Keratinocyte (primary cell): ENCODE data around the gene S100G. TPM values are rescaled to one million over a fixed set of nuclear protein-coding genes. Genes with fewer than 3 reads are reported as not detected.

Experiments
- DNase-seq: peaks from one replicate; pipeline ENCODE4 v3.0.0-alpha.2; 2011; ENCODE audit warnings: low read depth, missing footprints, low spot score
- FAIRE-seq: peaks from 2 replicates; lab custom pipeline; 2011; peaks lifted over from hg19 to GRCh38; lab: Jason Lieb, UNC
- H2AFZ ChIP-seq: 2 replicates; pipeline ENCODE4 v1.6.0; 2012; ENCODE audit warnings: low read length, control low read depth, inconsistent platforms; ENCODE audit not compliant: control insufficient read depth
- H3K27ac ChIP-seq: 2 replicates; pipeline ENCODE4 v1.5.1; 2011; ENCODE audit warnings: low read length; ENCODE audit not compliant: control insufficient read depth, insufficient read depth
- H3K27me3 ChIP-seq: 3 replicates; pipeline ENCODE4 v1.6.0; 2011; ENCODE audit warnings: low read length; ENCODE audit not compliant: control insufficient read depth, insufficient read depth; ENCODE audit errors: extremely low read depth
- H3K36me3 ChIP-seq, 2 experiments: 2 replicates in 1 of 2; 3 replicates in 1 of 2; pipeline ENCODE4 v1.5.1; 2011; ENCODE audit warnings: low read length in 2 of 2, mild to moderate bottlenecking in 1 of 2; ENCODE audit not compliant: control insufficient read depth in 2 of 2, insufficient read depth in 2 of 2; ENCODE audit errors: extremely low read depth in 1 of 2
- H3K4me1 ChIP-seq: 3 replicates; pipeline ENCODE4 v1.5.1; 2011; ENCODE audit warnings: low read length; ENCODE audit not compliant: control insufficient read depth, insufficient read depth; ENCODE audit errors: extremely low read depth
- H3K4me2 ChIP-seq: 3 replicates; pipeline ENCODE4 v1.6.0; 2011; ENCODE audit warnings: low read depth, low read length; ENCODE audit not compliant: control insufficient read depth, insufficient read depth; ENCODE audit errors: extremely low read depth
- H3K4me3 ChIP-seq, 3 experiments: fragments of 200-600 bp in 1 of 3; sonication (generic) in 1 of 3; 2 replicates in 2 of 3; 3 replicates in 1 of 3; pipeline ENCODE4 v1.5.1; 2011 to 2016; ENCODE audit warnings: low read length in 3 of 3, mild to moderate bottlenecking in 3 of 3, control low read depth in 2 of 3, inconsistent platforms in 1 of 3, low read depth in 1 of 3, mixed read lengths in 1 of 3, mixed run types in 1 of 3, moderate library complexity in 1 of 3; ENCODE audit not compliant: control insufficient read depth in 2 of 3, insufficient read depth in 2 of 3; ENCODE audit errors: extremely low read depth in 1 of 3
- H3K79me2 ChIP-seq: 2 replicates; pipeline ENCODE4 v1.6.0; 2012; ENCODE audit warnings: low read length; ENCODE audit not compliant: control insufficient read depth, insufficient read depth
- H3K9ac ChIP-seq: 3 replicates; pipeline ENCODE4 v1.6.0; 2011; ENCODE audit warnings: low read length; ENCODE audit not compliant: control insufficient read depth, insufficient read depth; ENCODE audit errors: extremely low read depth
- H3K9me1 ChIP-seq: 3 replicates; pipeline ENCODE4 v1.6.0; 2011; ENCODE audit warnings: low read length; ENCODE audit not compliant: control insufficient read depth, insufficient read depth; ENCODE audit errors: extremely low read depth
- H3K9me3 ChIP-seq: 2 replicates; pipeline ENCODE4 v1.5.1; 2012; ENCODE audit warnings: low read depth, low read length; ENCODE audit not compliant: control insufficient read depth
- H4K20me1 ChIP-seq: 3 replicates; pipeline ENCODE4 v1.6.0; 2011; ENCODE audit warnings: low read length; ENCODE audit not compliant: control insufficient read depth, insufficient read depth; ENCODE audit errors: extremely low read depth
- EZH2 ChIP-seq: IDR thresholded peaks from one replicate; pipeline ENCODE4 v1.6.1; 2012; ENCODE audit warnings: inconsistent platforms, mild to moderate bottlenecking, low read length, moderate library complexity
- dilution Hi-C: fragments of 300-500 bp; cut with MboI; formaldehyde crosslinking; loops from one replicate; pipeline ENCODE4 v1.7.0; 2020; ENCODE audit warnings: low sequenced_read_pairs; ENCODE audit not compliant: extremely low pct_ligation_motif_present
- polyA plus RNA-seq, 5 experiments: library from polyadenylated mRNA; depleted of rRNA in 3 of 5; stranded (reverse) in 3 of 5; stranded (forward) in 1 of 5; unstranded in 1 of 5; fragments of >200 nt; gene quantifications; 1 replicate in 1 of 5; 2 replicates in 3 of 5; 3 replicates in 1 of 5; pipeline versions ENCODE4 v1.2.1 to v1.2.3, GENCODE V29; 2011 to 2012; ENCODE audit warnings: missing spikeins in 2 of 5, low read depth in 1 of 5, low replicate concordance in 1 of 5
- small RNA-seq, 3 experiments: library from RNA; depleted of rRNA; stranded (forward); fragments of <200 nt; gene quantifications; one replicate each; pipeline ENCODE3, GENCODE V24; 2012; ENCODE audit warnings: low read depth in 3 of 3, low replicate concordance in 1 of 3; ENCODE audit not compliant: insufficient read length in 3 of 3
- TF ChIP-seq, protein P1 (sequence below), 3 experiments: IDR thresholded peaks in 1 of 3; conservative IDR thresholded peaks in 1 of 3; optimal IDR thresholded peaks in 1 of 3; 2 replicates in 2 of 3; 3 replicates in 1 of 3; pipeline versions ENCODE3 to v1.5.1; 2011; ENCODE audit warnings: low read length in 3 of 3, mild to moderate bottlenecking in 3 of 3, moderate library complexity in 2 of 3, control low read depth in 1 of 3, inconsistent platforms in 1 of 3; ENCODE audit not compliant: insufficient read depth in 2 of 3; ENCODE audit errors: extremely low read depth in 1 of 3

The S100G gene
- polyA plus RNA-seq, 1 donor (not counting 4 experiments of a cell fraction or from before 2014, with no cell fraction given), result not detected

DNA sequence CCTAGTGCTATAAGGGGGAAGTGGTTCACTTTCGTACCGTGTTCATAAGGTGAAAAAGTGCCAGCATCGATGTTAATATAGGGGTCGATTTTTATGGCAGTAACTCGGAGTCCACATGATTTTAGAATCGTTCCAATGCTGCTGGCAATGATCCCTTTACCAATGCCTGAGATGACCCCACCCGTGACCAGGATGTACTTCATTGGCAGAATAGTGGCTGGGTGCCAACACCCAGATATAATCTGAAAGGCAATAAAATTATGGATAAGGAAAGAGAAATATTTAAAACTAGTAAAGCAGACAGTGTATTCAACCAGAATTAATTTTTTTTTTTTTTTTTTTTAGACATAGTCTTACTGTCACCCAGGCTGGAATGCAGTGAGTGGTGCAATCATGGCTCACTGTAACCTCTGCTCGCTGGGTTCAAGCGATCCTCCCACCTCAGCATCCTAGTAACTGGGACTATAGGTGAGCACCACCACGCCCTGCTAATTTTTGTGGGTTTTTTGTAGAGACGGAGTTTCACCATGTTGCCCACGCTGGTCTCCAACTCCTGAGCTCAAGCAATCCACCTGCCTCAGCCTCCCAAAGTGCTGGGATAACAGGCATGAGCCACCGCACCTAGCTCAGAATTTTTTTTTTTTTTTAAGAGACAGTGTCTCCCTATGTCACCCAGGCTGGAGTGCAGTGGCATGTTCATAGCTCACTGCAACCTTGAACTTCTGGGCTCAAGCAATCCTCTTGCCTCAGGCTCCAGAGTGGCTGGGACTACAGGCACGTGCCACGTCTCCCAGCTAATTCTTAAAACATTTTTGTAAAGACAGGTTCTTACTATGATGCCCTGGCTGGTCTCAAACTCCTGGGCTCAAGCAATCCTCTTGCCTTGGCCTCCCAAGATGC lies 53.0 kb downstream of the S100G start:
- H3K27me3 ChIP-seq, result no peaks in the 10 kb centered on the region
- no peak for DNase-seq
- no peak for FAIRE-seq
- no peaks in the 10 kb centered on the region for H3K4me1 ChIP-seq
- H3K4me3 ChIP-seq, result no peak overlapping the region
- no peaks in the 10 kb centered on the region for H3K9me1 ChIP-seq
- peaks cover 2 to 3% of the 10 kb centered on the region in 2 experiments for H3K36me3 ChIP-seq
- no peak overlapping the region for H3K4me2 ChIP-seq
- no peaks in the 10 kb centered on the region for H3K79me2 ChIP-seq
- no peaks in the 10 kb centered on the region for H4K20me1 ChIP-seq
- H3K27ac ChIP-seq, result no peak overlapping the region
- TF ChIP-seq EZH2, result no peak
- TF ChIP-seq, protein P1, sequence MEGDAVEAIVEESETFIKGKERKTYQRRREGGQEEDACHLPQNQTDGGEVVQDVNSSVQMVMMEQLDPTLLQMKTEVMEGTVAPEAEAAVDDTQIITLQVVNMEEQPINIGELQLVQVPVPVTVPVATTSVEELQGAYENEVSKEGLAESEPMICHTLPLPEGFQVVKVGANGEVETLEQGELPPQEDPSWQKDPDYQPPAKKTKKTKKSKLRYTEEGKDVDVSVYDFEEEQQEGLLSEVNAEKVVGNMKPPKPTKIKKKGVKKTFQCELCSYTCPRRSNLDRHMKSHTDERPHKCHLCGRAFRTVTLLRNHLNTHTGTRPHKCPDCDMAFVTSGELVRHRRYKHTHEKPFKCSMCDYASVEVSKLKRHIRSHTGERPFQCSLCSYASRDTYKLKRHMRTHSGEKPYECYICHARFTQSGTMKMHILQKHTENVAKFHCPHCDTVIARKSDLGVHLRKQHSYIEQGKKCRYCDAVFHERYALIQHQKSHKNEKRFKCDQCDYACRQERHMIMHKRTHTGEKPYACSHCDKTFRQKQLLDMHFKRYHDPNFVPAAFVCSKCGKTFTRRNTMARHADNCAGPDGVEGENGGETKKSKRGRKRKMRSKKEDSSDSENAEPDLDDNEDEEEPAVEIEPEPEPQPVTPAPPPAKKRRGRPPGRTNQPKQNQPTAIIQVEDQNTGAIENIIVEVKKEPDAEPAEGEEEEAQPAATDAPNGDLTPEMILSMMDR (optimal IDR thresholded peaks at IDR 0.05 in 1 of 3, IDR thresholded peaks at IDR 0.05 in 1 of 3, conservative IDR thresholded peaks at IDR 0.05 in 1 of 3; ENCODE audit: extremely low read depth in 1 of 3, insufficient read depth in 2 of 3, low read length in 3 of 3), result no peak
- H2AFZ ChIP-seq, result no peak overlapping the region
- no peak overlapping the region for H3K9ac ChIP-seq
- dilution Hi-C loops, result no loop called here
- H3K9me3 ChIP-seq, result no peaks in the 10 kb centered on the region

Small RNA genes lying within 50 kb of the gene (small RNA-seq; reads per million reads assigned to genes)
- gene MIR548AM, result 0 reads per million in 3 experiments

Other genes with a start within 250 kb of the S100G start
- gene CTPS2, start 62.5 kb downstream of the S100G start, polyA plus RNA-seq, result 8.5 to 12.3 TPM (median 8.6 TPM) in 3 replicates
- 12.7 to 21.5 TPM (median 20.3 TPM) in 3 replicates for gene SYAP1, start 69.5 kb downstream of the S100G start, polyA plus RNA-seq
- 22.4 to 38.5 TPM (median 24.8 TPM) in 3 replicates for gene TXLNG, start 136.3 kb downstream of the S100G start, polyA plus RNA-seq
- 88.5 to 137 TPM (median 101 TPM) in 3 replicates for gene RBBP7, start 220.2 kb downstream of the S100G start, polyA plus RNA-seq